Measurements from ENCODE around the gene TMEM91. TPM values are rescaled to one million over a fixed set of nuclear protein-coding genes. Genes with fewer than 3 reads are reported as not detected.

Gene TMEM91
- total and polyA plus RNA-seq, 9 of the 15 experiments (the other 6 are each of a cell fraction or from before 2014, with no cell fraction given), result 1.2 to 5.2 (median 2.7) TPM

DNA sequence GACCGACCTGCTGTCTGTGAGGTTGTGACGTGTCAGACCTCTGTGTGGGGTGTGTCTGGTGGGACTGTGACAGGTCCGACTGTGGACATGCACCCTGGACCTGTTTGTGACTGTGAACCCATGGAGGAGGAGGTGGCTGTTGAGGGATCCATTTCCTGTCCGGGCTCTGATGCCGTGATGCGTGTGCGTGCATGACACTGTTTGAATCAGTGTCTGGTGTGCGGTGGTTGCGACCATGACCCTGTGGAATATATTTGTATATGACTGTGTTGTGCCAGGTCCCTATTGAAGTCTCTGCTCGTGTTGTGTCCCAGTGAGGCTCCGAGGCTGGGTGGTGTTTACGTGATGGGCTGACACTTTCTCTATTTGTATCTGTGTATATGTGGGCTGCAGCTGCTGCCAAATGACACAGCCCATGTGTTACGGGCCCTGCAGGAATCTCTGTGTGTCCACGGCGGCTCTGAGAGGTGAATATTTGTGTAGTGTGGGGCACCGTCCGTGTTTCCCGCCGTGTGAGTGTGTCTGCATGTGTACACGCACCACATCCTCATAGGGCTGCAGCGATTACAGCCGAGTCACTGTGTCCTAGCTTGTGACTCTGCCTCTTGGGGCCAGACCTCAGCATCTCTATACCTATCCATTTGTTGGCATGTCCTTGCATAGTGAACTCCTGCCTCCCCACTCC lies 48.0 kb upstream of the TMEM91 start (continued):
- no peak for TF ChIP-seq FOXA3 (CRISPR knock-in tag; conservative IDR thresholded peaks at IDR 0.05 in 1 of 2, IDR thresholded peaks at IDR 0.05 in 1 of 2)
- TF ChIP-seq, protein P1, sequence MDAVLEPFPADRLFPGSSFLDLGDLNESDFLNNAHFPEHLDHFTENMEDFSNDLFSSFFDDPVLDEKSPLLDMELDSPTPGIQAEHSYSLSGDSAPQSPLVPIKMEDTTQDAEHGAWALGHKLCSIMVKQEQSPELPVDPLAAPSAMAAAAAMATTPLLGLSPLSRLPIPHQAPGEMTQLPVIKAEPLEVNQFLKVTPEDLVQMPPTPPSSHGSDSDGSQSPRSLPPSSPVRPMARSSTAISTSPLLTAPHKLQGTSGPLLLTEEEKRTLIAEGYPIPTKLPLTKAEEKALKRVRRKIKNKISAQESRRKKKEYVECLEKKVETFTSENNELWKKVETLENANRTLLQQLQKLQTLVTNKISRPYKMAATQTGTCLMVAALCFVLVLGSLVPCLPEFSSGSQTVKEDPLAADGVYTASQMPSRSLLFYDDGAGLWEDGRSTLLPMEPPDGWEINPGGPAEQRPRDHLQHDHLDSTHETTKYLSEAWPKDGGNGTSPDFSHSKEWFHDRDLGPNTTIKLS (IDR thresholded peaks at IDR 0.05; ENCODE audit: borderline replicate concordance, low read depth), result no peak
- TF ChIP-seq, protein P2, sequence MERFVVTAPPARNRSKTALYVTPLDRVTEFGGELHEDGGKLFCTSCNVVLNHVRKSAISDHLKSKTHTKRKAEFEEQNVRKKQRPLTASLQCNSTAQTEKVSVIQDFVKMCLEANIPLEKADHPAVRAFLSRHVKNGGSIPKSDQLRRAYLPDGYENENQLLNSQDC (CRISPR knock-in tag; IDR thresholded peaks at IDR 0.05), result no peak
- TF ChIP-seq, protein P3, sequence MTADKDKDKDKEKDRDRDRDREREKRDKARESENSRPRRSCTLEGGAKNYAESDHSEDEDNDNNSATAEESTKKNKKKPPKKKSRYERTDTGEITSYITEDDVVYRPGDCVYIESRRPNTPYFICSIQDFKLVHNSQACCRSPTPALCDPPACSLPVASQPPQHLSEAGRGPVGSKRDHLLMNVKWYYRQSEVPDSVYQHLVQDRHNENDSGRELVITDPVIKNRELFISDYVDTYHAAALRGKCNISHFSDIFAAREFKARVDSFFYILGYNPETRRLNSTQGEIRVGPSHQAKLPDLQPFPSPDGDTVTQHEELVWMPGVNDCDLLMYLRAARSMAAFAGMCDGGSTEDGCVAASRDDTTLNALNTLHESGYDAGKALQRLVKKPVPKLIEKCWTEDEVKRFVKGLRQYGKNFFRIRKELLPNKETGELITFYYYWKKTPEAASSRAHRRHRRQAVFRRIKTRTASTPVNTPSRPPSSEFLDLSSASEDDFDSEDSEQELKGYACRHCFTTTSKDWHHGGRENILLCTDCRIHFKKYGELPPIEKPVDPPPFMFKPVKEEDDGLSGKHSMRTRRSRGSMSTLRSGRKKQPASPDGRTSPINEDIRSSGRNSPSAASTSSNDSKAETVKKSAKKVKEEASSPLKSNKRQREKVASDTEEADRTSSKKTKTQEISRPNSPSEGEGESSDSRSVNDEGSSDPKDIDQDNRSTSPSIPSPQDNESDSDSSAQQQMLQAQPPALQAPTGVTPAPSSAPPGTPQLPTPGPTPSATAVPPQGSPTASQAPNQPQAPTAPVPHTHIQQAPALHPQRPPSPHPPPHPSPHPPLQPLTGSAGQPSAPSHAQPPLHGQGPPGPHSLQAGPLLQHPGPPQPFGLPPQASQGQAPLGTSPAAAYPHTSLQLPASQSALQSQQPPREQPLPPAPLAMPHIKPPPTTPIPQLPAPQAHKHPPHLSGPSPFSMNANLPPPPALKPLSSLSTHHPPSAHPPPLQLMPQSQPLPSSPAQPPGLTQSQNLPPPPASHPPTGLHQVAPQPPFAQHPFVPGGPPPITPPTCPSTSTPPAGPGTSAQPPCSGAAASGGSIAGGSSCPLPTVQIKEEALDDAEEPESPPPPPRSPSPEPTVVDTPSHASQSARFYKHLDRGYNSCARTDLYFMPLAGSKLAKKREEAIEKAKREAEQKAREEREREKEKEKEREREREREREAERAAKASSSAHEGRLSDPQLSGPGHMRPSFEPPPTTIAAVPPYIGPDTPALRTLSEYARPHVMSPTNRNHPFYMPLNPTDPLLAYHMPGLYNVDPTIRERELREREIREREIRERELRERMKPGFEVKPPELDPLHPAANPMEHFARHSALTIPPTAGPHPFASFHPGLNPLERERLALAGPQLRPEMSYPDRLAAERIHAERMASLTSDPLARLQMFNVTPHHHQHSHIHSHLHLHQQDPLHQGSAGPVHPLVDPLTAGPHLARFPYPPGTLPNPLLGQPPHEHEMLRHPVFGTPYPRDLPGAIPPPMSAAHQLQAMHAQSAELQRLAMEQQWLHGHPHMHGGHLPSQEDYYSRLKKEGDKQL (CRISPR knock-in tag; IDR thresholded peaks at IDR 0.05; ENCODE audit: borderline replicate concordance), result no peak
- TF ChIP-seq ZNF212 (CRISPR knock-in tag; IDR thresholded peaks at IDR 0.05), result no peak
- TF ChIP-seq, protein P4, sequence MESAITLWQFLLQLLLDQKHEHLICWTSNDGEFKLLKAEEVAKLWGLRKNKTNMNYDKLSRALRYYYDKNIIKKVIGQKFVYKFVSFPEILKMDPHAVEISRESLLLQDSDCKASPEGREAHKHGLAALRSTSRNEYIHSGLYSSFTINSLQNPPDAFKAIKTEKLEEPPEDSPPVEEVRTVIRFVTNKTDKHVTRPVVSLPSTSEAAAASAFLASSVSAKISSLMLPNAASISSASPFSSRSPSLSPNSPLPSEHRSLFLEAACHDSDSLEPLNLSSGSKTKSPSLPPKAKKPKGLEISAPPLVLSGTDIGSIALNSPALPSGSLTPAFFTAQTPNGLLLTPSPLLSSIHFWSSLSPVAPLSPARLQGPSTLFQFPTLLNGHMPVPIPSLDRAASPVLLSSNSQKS (CRISPR knock-in tag; IDR thresholded peaks at IDR 0.05), result no peak
- TF ChIP-seq, protein P5, sequence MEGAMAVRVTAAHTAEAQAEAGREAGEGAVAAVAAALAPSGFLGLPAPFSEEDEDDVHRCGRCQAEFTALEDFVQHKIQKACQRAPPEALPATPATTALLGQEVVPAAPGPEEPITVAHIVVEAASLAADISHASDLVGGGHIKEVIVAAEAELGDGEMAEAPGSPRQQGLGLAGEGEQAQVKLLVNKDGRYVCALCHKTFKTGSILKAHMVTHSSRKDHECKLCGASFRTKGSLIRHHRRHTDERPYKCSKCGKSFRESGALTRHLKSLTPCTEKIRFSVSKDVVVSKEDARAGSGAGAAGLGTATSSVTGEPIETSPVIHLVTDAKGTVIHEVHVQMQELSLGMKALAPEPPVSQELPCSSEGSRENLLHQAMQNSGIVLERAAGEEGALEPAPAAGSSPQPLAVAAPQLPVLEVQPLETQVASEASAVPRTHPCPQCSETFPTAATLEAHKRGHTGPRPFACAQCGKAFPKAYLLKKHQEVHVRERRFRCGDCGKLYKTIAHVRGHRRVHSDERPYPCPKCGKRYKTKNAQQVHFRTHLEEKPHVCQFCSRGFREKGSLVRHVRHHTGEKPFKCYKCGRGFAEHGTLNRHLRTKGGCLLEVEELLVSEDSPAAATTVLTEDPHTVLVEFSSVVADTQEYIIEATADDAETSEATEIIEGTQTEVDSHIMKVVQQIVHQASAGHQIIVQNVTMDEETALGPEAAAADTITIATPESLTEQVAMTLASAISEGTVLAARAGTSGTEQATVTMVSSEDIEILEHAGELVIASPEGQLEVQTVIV (CRISPR knock-in tag; IDR thresholded peaks at IDR 0.05; ENCODE audit: borderline replicate concordance), result no peak
- TF ChIP-seq, protein P6, sequence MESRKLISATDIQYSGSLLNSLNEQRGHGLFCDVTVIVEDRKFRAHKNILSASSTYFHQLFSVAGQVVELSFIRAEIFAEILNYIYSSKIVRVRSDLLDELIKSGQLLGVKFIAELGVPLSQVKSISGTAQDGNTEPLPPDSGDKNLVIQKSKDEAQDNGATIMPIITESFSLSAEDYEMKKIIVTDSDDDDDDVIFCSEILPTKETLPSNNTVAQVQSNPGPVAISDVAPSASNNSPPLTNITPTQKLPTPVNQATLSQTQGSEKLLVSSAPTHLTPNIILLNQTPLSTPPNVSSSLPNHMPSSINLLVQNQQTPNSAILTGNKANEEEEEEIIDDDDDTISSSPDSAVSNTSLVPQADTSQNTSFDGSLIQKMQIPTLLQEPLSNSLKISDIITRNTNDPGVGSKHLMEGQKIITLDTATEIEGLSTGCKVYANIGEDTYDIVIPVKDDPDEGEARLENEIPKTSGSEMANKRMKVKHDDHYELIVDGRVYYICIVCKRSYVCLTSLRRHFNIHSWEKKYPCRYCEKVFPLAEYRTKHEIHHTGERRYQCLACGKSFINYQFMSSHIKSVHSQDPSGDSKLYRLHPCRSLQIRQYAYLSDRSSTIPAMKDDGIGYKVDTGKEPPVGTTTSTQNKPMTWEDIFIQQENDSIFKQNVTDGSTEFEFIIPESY (CRISPR knock-in tag; IDR thresholded peaks at IDR 0.05), result no peak
- TF ChIP-seq PHB2 (IDR thresholded peaks at IDR 0.05; ENCODE audit: low read depth), result no peak
- TF ChIP-seq, protein P7, sequence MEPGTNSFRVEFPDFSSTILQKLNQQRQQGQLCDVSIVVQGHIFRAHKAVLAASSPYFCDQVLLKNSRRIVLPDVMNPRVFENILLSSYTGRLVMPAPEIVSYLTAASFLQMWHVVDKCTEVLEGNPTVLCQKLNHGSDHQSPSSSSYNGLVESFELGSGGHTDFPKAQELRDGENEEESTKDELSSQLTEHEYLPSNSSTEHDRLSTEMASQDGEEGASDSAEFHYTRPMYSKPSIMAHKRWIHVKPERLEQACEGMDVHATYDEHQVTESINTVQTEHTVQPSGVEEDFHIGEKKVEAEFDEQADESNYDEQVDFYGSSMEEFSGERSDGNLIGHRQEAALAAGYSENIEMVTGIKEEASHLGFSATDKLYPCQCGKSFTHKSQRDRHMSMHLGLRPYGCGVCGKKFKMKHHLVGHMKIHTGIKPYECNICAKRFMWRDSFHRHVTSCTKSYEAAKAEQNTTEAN (CRISPR knock-in tag; IDR thresholded peaks at IDR 0.05), result no peak

Data from K562 (cell line).